GM19438 (cell line): ENCODE results near the gene PJA2.

Experiments used
- ATAC-seq: cut with Tn5 transposase; IDR thresholded peaks from one replicate; pipeline ENCODE4 v1.9.1; 2021; ENCODE audit warnings: low read depth; ENCODE audit not compliant: unreplicated experiment

The PJA2 gene

GRCh38 chr5:109350537-109351270 lies 59.1 kb downstream of the PJA2 start:
- no peak for ATAC-seq

DNA sequence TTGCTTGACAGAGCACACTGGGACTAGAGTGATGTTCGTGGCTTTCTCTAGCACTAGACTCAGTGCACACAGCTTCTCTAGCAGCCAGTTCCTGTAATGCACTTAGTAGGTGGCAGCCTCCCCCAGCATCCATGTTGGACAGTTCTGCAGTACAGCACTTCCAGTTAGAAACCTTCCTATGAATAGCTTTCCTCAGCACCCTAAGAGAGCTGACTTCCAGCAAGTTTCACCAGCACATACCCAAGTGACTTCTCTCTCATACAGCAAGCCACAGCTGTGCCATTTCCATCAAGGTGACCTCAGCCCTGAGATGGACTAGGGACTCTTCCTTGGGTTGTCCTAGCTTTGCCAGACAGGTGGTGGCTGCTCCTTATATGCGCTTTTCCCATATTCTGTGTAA lies 60.4 kb downstream of the PJA2 start:
- no peak for ATAC-seq

DNA sequence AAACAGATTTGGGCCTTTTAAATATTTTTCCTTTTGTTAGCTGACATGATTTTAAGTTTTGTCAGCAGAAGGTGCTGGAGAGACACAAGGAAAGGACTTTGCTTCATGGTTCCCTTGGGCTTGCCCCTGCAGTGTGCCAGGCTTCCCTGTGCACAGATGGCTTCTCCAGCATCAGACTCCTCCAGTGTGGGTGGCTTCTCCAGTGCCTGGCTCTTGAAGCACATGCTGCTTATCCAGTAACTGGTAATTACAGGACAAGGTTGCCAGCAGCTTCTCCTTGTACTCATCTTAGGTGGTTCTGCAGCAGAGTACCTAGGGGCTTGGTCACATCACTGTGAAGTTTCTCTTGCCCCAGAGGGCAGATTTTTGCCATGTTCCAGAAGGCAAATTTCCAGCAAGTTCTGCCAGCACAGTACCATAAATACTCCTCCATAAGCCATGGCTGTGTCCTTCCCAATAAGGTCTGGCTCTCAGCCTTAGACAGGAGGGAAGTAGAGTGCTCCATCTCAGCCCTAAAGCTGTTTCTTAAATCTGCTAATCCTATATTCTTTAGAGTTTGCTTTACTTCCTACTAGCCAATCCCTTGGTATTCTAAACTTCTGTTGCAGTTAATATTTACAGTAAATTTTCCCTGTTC lies 62.4 kb downstream of the PJA2 start:
- ATAC-seq, result no peak

DNA sequence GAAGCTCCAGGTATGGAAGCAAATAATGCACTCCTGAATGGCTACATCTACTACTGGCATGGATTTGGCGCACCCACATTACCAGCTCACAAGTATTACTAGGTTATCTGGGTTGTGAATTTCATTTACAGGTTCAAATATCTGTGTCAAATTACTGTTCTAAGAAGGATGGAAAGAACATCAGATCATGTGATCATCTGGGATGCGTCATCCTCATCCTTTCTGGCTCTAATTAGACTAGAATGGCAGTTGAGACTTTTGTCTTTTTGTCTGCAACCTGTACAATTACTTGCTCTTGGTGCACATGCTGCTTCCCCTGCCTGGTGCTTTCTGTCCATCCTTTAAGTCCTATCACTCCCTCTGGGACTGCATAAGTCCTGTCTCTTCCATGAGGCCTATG lies 64.1 kb downstream of the PJA2 start:
- ATAC-seq, result no peak

GRCh38 chr5:109340351-109340750 lies 69.4 kb downstream of the PJA2 start:
- ATAC-seq, result no peak

DNA sequence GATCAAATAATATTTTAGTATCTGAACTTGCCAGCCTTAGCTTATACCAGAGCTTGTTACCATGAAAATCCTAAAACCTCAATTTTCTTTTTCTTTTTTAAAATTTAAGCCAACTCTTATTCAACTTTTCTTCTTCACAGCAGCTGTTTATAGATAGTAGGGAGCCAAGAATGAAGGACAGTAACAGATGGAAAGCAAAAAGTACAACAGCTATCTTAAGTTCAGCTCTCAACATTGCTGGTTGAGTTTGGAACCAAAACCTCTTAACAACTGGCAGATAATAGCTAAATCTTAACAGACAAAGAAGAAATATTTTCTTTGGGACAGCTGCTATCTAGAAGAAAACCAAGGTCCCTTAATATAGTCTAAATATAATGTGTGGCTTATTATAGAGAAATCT lies 74.7 kb downstream of the PJA2 start:
- no peak for ATAC-seq

DNA sequence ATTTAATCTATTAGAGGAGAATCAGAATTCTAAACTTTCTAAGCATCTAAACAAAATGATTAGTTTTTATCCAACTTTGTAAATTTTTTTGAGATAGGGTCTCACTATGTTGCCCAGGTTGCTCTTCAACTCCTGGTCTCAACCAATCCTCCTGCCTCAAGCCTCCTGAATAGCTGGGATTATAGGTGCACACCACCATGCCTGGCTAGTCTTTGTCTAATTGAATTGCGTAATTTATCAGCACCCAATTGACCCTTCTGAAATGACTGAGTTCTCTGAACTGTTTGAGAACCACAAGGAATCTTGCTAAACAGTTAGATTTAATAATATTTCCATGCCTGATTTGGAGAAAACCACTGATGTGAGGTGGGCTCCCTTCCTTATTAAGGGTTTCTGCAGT lies 75.7 kb downstream of the PJA2 start:
- no peak for ATAC-seq

DNA sequence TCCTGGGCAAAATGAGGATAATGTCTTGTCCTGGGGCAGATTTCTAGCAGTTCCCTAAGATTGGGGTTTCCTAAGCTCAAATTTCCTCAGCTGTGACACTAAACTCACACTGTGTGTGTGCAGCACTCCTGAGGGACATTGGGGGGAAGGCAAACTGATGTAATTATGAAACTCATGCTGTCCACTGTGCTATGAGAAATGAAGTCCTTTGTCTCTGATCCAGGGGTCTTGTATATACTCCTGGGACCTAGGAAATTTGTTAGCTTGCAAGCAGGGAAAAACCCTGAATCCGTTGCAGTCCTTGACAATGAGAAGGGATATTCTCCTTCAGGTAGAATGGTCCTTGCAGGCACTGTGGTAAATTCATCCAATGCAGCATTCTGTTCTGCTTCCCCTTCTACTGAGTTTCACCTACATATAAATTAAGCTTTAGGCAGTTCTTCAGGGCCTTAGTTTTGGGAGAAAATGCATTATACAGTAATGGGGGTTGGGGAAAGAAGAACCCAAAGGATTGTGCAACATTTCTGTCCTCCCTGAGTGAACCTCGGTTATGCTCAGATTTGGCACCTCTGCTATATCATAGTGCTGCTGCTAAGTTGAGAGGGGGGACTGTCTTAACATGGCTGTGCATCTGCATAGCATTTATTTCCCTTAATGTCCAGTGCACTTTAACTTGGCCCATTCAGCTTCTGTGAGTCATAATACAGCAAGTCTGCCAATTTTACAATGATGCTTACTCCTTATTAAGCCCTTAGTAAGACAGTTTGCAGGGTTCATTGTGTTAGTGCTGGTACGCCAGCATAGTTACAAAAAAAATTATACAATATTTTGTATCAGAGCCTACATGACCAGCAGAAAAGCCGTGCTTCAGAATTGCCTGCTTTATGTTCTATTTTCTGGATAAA lies 80.2 kb downstream of the PJA2 start:
- no peak for ATAC-seq

- ATAC-seq, result no peak
Measured at GRCh38 chr5:109328626-109329025, 81.1 kb downstream of the PJA2 start.

- ATAC-seq, result no peak
Measured at GRCh38 chr5:109327570-109327969, 82.2 kb downstream of the PJA2 start.

DNA sequence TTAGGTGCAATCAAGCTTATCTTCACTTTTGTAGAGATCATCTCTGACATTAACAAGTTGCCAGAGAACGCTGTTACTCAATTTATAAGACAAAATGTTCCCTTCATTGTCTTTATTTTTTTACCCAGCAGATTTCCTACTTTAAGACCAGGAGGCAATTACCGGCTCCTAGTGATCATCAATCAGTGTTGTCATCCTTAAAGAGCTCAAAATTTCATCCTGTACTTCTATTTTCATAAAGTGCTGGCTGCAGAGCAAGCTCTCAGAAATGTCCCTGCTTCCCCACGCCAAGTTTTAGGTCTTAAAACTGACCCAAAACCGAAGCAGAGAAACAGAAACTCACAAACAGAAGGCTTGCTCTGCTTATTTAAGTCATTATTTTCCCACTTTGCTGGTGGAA lies 82.9 kb downstream of the PJA2 start:
- ATAC-seq, result no peak

- ATAC-seq, result no peak
Measured at GRCh38 chr5:109325456-109325855, 84.3 kb downstream of the PJA2 start.

GRCh38 chr5:109324931-109325330 lies 84.8 kb downstream of the PJA2 start:
- ATAC-seq, result no peak

DNA sequence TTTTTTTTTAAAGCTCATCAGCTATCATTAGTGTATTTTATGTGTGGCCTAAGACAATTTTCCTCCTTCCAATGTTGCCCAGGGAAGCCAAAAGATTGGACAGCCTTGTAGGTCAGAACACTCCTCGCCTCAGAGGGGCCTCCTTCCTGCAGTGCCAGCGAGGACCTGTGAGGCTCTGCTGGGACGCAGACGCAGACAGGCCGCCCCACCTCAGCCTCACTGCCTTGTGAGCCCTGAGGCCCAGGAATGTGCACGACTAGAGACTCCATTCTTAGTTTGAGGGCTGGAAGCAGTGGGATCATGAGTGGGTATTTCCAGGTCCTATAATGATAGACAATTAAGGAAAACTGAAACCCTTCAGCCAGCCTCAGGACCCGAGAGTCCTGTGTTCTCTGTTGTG lies 85.4 kb downstream of the PJA2 start:
- no peak for ATAC-seq

GRCh38 chr5:109322694-109323093 lies 87.1 kb downstream of the PJA2 start:
- no peak for ATAC-seq

DNA sequence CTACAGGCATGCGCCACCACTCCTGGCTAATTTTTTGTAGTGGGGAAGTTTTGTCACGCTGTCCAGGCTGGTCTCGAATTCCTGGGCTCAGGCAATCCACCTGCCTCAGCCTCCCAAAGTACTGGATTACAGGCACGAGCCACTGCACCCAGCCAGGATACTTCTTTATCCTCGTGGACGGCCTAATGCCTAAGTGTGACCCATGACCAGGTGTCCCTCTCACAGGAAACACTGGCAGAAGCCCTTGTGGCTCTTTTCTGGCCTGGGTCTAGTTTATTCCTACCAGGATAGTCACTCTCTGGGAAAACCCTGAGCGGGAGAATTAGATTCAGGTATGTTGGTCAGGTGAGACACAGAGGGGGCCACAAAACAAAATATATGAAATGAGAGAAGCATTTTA lies 90.4 kb downstream of the PJA2 start:
- ATAC-seq, result no peak

DNA sequence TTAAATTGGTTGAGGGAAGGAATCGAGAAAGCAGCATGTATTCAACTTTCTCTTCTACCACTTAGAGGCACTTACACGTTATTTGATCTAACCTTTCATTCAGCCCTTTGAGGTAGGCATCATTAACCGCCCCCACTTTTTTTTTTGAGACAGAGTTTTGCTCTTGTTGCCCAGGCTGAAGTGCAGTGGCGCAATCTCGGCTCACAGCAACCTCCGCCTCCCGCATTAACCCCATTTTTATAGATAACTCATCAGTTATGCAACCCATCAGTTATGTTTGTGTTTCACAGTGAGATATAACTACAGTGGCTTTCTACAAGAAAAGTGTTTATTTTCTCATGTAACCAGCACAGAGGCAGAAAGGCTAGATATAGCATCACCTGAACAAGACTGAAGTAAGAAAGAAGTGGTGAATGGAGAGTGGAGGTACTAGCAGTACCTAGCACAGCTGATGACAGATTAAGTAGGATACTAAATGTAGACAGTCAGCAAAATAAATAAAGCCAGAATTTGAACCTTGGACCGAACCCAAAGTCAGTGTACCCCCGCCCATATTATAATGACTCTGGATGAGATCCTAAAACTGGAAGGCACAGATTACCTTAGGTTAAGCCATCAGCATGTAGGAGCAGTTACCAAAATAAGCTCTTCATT lies 91.2 kb downstream of the PJA2 start:
- ATAC-seq, result no peak

DNA sequence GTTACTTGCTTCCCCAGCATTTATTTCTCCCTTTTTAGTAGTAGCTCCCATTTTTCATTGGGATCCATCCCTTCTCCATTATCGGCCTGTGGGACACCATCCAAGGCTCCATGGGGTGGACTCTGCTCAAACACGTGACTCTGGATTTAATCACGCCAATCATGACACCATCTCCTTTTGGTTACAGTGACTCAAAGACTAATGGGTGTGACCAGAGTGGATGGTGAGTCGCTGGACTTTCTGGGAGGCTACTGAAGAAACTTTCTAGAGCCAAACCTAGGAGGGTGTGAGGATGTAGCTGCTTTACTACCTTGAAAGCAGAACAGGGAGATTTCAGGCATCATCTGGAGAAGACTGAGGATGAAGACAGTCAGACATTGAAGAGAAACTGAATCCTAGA lies 93.1 kb downstream of the PJA2 start:
- no peak for ATAC-seq

GRCh38 chr5:109315245-109315644 lies 94.5 kb downstream of the PJA2 start:
- ATAC-seq, result no peak

- no peak for ATAC-seq
Measured at GRCh38 chr5:109313127-109313526, 96.6 kb downstream of the PJA2 start.

DNA sequence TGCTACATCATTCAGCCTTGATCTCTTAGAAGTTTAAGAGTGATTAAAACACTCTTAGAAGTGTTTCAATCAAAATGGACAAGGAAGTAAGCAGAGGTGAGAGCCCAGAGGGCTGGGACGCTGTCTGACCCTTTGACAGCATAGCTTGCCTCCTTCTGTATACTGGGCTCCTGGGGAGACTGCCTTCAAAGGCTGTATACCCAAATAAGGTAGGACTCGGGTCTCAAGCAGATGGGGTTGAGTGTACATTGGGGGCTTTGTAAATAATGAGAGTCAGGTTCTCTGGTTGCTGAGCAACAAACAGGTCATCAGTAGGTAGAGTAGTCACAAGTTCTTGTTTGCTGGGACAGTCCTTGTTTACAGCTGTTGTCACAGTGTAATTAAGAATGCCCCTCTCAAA lies 97.1 kb downstream of the PJA2 start:
- ATAC-seq, result no peak
